Ovary (tissue), 9 donors: ENCODE results near the gene MARCHF3. TPM values are rescaled to one million over a fixed set of nuclear protein-coding genes. Genes with fewer than 3 reads are reported as not detected.

Experiments used
- DNase-seq, 5 donors: peaks; one replicate each; pipeline ENCODE4 v3.0.0-alpha.2; 2019 to 2020
- H3K27ac ChIP-seq, 2 donors: fragments of 200-600 bp; one replicate each; pipeline versions ENCODE4 v1.5.1 to v1.8.0; 2019 to 2022
- H3K27me3 ChIP-seq: fragments of 200-600 bp; one replicate; pipeline ENCODE4 v1.8.0; 2022
- H3K36me3 ChIP-seq: fragments of 200-600 bp; sonication (generic); one replicate; pipeline ENCODE4 v1.5.1; 2019
- H3K4me1 ChIP-seq: one replicate; pipeline ENCODE4 v1.8.1; 2013; ENCODE audit warnings: mild to moderate bottlenecking, moderate library complexity; ENCODE audit not compliant: insufficient read depth
- H3K4me3 ChIP-seq: fragments of 200-600 bp; sonication (generic); one replicate; pipeline ENCODE4 v1.5.1; 2017
- H3K9me3 ChIP-seq, 2 donors: fragments of 200-600 bp in 1 of 2; sonication (generic) in 1 of 2; one replicate each; pipeline versions ENCODE4 v1.5.1 to v1.8.1; 2013 to 2019; ENCODE audit warnings: mild to moderate bottlenecking in 1 of 2, moderate library complexity in 1 of 2
- EP300 ChIP-seq: sonication (generic); formaldehyde crosslinking; IDR thresholded peaks from one replicate; pipeline ENCODE4 v1.6.1; 2017; ENCODE audit warnings: antibody characterized with exemption
- POLR2A ChIP-seq: fragments of 450-650 bp; IDR thresholded peaks from one replicate; pipeline ENCODE4 v1.6.1; 2017; ENCODE audit warnings: antibody characterized with exemption, mild to moderate bottlenecking, moderate library complexity
- WGBS, 3 donors: extraction: QIAGEN DNeasy Blood & Tissue Kit in 1 of 3; methylation state at CpG; one replicate each; pipeline versions ENCODE4 v1.1.5 to v1.1.7; 2013 to 2017; 5-methylcytosine and 5-hydroxymethylcytosine counted together
- intact Hi-C, 4 donors: fragments of 100-400 bp; cut with DNase I; formaldehyde crosslinking; loops; one replicate each; pipeline versions ENCODE4 v1.11.0 to v1.15.1; 2022 to 2023
- polyA plus RNA-seq, 2 donors: library from polyadenylated mRNA; stranded (reverse); fragments of 200-250 nt in 1 of 2; fragments of 350-450 nt in 1 of 2; fragmentation: Illumina TruSeq in 1 of 2; extraction: RNeasy Lipid Tissue Mini Kit (QIAGEN cat#74804) in 1 of 2; gene quantifications; one replicate each; pipeline ENCODE4 v1.2.3, GENCODE V29; 2013 to 2014
- total RNA-seq, 7 donors: library from RNA; depleted of rRNA in 2 of 7; stranded (reverse); fragments of >200 nt in 2 of 7; fragmentation: NEBNext Ultra II Directional in 3 of 7; extraction: Animal tissue kit (Norgen Biotek cat#: 25700) in 3 of 7; gene quantifications; one replicate each; pipeline versions ENCODE4 v1.1.0 to v1.2.4, GENCODE V29; 2016 to 2023
- TF ChIP-seq, protein P1 (sequence below), 3 donors: fragments of 450-650 bp in 2 of 3; fragments of 200-600 bp in 1 of 3; IDR thresholded peaks; one replicate each; pipeline versions ENCODE4 v1.5.1 to v1.8.0; 2016 to 2022; ENCODE audit warnings: antibody characterized with exemption in 3 of 3, mild to moderate bottlenecking in 1 of 3
- donor health status: DM: no; HTN: no; CAD: no; lungs with moderate emphysema.
- donor health status: DM: no; HTN: no; CAD: no.
- donor health status: Bipolar disorder and iron deficiency.
- donor health status: DM: yes; HTN: yes; CAD: no.
- donor health status: DM: no; HTN: no; CAD: no.
- donor health status: DM: yes; HTN: yes; CAD: no.

MARCHF3 gene
- total and polyA plus RNA-seq, 9 donors = 2.1 to 13.8 (median 4.5) TPM

DNA sequence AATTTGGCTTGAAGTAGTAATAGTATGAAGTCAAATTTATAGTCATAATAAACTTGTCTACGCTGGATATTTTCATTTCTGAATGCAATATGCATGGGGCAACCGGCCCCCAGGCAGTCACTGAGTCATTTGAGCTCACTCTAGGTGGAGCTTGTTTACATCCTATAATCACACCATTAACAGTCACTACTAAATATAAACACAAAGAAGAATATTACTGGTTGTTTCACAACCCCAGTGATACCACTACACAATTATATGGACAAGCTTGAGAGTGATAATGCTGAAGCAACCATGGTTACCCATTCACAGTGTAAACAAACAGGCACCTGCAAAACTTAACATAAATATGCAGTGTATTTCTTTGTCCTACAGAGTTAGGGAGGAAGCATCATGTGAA is 68.7 kb downstream of the MARCHF3 start:
- Histone ChIP-seq H3K9me3 (no peaks in the 10 kb centered on the region), H3K36me3 (no peaks in the 10 kb centered on the region), H3K27me3 (no peaks in the 10 kb centered on the region), H3K4me3 (no peak overlapping the region), H3K4me1 (no peaks in the 10 kb centered on the region), H3K27ac (no peak overlapping the region)
- TF ChIP-seq, protein P1, sequence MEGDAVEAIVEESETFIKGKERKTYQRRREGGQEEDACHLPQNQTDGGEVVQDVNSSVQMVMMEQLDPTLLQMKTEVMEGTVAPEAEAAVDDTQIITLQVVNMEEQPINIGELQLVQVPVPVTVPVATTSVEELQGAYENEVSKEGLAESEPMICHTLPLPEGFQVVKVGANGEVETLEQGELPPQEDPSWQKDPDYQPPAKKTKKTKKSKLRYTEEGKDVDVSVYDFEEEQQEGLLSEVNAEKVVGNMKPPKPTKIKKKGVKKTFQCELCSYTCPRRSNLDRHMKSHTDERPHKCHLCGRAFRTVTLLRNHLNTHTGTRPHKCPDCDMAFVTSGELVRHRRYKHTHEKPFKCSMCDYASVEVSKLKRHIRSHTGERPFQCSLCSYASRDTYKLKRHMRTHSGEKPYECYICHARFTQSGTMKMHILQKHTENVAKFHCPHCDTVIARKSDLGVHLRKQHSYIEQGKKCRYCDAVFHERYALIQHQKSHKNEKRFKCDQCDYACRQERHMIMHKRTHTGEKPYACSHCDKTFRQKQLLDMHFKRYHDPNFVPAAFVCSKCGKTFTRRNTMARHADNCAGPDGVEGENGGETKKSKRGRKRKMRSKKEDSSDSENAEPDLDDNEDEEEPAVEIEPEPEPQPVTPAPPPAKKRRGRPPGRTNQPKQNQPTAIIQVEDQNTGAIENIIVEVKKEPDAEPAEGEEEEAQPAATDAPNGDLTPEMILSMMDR (IDR thresholded peaks at IDR 0.05) = no peak
- TF ChIP-seq POLR2A (no peak), EP300 (no peak)
- DNase-seq = no peak
- 82 to 95% (median 83%) methylated on average over 2 of the region's 2 CpGs for WGBS, 3 donors
- intact Hi-C loops = no loop called here

DNA sequence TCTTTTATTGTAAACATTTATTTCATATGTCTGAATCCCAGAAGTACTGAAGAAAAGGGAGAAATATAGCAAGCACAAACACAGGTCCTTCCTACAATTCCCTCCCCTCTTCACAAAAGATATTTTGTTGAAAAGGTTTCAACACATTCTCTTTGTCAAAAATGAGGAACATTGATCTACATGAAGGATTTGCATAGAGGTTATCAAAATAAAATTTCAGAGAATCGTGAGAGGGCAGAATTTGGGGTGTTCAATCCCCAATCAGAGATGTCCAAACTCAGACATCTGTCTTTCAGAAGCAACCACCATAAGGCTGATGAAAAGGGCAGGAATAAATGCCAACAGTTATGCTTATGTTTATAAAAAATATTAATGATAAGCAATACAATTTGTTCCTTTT is 69.2 kb downstream of the MARCHF3 start:
- no peaks in the 10 kb centered on the region for H3K27me3 ChIP-seq
- no peak overlapping the region for H3K27ac ChIP-seq
- H3K36me3 ChIP-seq = no peaks in the 10 kb centered on the region
- 83 to 85% (median 84%) methylated on average over 1 of the region's 1 CpG for WGBS, 3 donors
- intact Hi-C loops = no loop called here
- TF ChIP-seq, protein P1 (IDR thresholded peaks at IDR 0.05) = no peak
- TF ChIP-seq EP300 (no peak), POLR2A (no peak)
- DNase-seq = no peak
- H3K4me3 ChIP-seq = no peak overlapping the region
- no peaks in the 10 kb centered on the region for H3K9me3 ChIP-seq
- H3K4me1 ChIP-seq = no peaks in the 10 kb centered on the region

DNA sequence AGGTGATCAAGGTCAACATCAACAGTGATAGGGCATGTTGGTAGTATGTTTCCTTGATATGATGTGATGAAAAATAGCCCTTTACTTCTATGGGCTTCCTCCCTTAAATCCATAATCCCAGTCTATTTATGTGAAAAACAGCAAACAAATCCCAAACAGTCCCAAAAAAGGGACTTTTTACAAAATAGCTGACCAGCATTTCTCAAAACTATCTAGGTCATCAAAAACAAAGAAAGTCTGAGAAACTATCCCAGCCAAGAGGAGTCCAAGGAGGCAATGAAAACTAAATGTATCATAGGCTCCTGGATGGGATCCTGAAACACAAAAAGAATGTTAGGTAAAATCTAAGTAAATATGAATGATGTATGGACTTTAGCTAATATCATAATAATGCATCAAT is 71.2 kb downstream of the MARCHF3 start:
- DNase-seq = no peak
- no peaks in the 10 kb centered on the region for H3K9me3 ChIP-seq
- H3K4me3 ChIP-seq = no peak overlapping the region
- no peaks in the 10 kb centered on the region for H3K36me3 ChIP-seq
- no peak overlapping the region for H3K27ac ChIP-seq
- peaks cover 2% of the 10 kb centered on the region for H3K4me1 ChIP-seq
- no peak for TF ChIP-seq EP300
- TF ChIP-seq, protein P1 (IDR thresholded peaks at IDR 0.05) = no peak
- no peaks in the 10 kb centered on the region for H3K27me3 ChIP-seq
- intact Hi-C loops = no loop called here

DNA sequence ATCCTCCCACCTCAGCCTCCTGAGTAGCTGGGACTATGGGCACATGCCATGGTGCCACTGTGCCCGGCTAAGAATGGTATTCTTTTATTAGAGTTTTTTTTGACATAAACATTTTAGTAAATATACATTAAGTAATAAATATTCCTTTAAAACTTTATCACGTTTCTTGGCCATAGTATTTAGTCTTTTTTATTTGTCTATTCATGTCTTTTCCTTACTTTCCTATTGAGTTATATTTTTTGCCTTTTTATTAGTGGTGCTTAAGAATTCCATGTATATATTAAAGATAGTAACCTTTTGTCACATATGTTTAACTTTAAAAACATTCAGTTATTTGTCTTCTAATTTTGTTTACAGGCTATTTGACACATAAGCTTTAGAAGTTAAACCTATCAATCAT is 73.4 kb downstream of the MARCHF3 start:
- Histone ChIP-seq H3K9me3 (no peaks in the 10 kb centered on the region), H3K27ac (no peak overlapping the region), H3K4me1 (peaks cover 3% of the 10 kb centered on the region), H3K36me3 (no peaks in the 10 kb centered on the region), H3K27me3 (no peaks in the 10 kb centered on the region), H3K4me3 (no peak overlapping the region)
- intact Hi-C loops = no loop called here
- 95 to 96% (median 95%) methylated on average over 2 of the region's 2 CpGs for WGBS, 3 donors
- DNase-seq = no peak
- TF ChIP-seq POLR2A (no peak), EP300 (no peak)
- TF ChIP-seq, protein P1 (IDR thresholded peaks at IDR 0.05) = no peak

DNA sequence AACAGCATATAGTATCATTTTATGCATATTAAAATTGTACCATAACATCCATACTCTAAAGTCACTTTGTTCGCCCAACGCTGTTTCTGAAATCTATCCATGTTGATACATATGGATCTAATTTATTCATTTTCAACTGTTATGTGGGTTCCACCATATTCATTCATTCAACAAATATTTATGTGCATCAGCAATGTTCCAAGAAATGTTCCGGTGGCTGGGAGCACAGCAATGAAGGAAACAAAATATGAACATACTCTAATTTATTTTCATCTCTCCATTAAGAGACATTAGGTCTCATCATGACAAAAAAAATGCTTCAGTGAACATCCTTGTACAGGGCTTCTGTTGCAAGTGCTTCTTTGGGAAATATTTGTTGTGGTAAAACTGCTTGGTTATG is 75.4 kb downstream of the MARCHF3 start:
- peaks cover 3% of the 10 kb centered on the region for H3K4me1 ChIP-seq
- no peak overlapping the region for H3K4me3 ChIP-seq
- H3K27me3 ChIP-seq = no peaks in the 10 kb centered on the region
- TF ChIP-seq, protein P1 (IDR thresholded peaks at IDR 0.05) = no peak
- TF ChIP-seq EP300 (no peak), POLR2A (no peak)
- WGBS, 3 donors = 95 to 99% (median 97%) methylated on average over 3 of the region's 3 CpGs
- H3K27ac ChIP-seq = no peak overlapping the region
- intact Hi-C loops = no loop called here
- H3K36me3 ChIP-seq = no peaks in the 10 kb centered on the region
- no peaks in the 10 kb centered on the region for H3K9me3 ChIP-seq
- DNase-seq = no peak
